Fibroblast of mammary gland (primary cell): ENCODE measurements around the gene GBP7.

ENCODE experiments used
- DNase-seq: peaks from one replicate; pipeline ENCODE4 v3.0.0-alpha.2; 2010; ENCODE audit warnings: low read depth
- H3K4me3 ChIP-seq: 2 replicates; pipeline ENCODE4 v1.5.1; 2011; ENCODE audit warnings: low read depth, mild to moderate bottlenecking, low read length, moderate library complexity; ENCODE audit not compliant: control insufficient read depth
- CTCF ChIP-seq: conservative IDR thresholded peaks from 2 replicates; pipeline ENCODE4 v1.5.1; 2011; ENCODE audit warnings: low read depth, low read length, inconsistent platforms; ENCODE audit not compliant: control insufficient read depth, insufficient read depth

The GBP7 gene

GRCh38 chr1:89171067-89171438 is 4.8 kb downstream of the GBP7 start:
- DNase-seq, result no peak
- TF ChIP-seq CTCF, result no peak
- H3K4me3 ChIP-seq, result no peak overlapping the region

GRCh38 chr1:89170170-89171066 is 5.4 kb downstream of the GBP7 start:
- H3K4me3 ChIP-seq, result no peak overlapping the region
- no peak for TF ChIP-seq CTCF
- no peak for DNase-seq

GRCh38 chr1:89169166-89169565 is 6.6 kb downstream of the GBP7 start:
- no peak overlapping the region for H3K4me3 ChIP-seq
- no peak for TF ChIP-seq CTCF
- no peak for DNase-seq

- no peak for DNase-seq
- H3K4me3 ChIP-seq, result no peak overlapping the region
- no peak for TF ChIP-seq CTCF
Observed at GRCh38 chr1:89167590-89168230, 8.1 kb downstream of the GBP7 start.

- no peak for DNase-seq
- TF ChIP-seq CTCF, result no peak
- no peak overlapping the region for H3K4me3 ChIP-seq
Observed at GRCh38 chr1:89166705-89167104, 9.1 kb downstream of the GBP7 start.

GRCh38 chr1:89165811-89166210 is 10.0 kb downstream of the GBP7 start:
- TF ChIP-seq CTCF, result no peak
- no peak for DNase-seq
- no peak overlapping the region for H3K4me3 ChIP-seq
